B cell (primary cell): ENCODE results near the gene ZFYVE19.

Experiments used
- CTCF ChIP-seq: fragments of 200-600 bp; IDR thresholded peaks from one replicate; pipeline ENCODE4 v1.8.0; 2022; ENCODE audit warnings: antibody characterized with exemption, mild to moderate bottlenecking
- EZH2 ChIP-seq: IDR thresholded peaks from 2 replicates; pipeline ENCODE4 v1.6.1; 2012; ENCODE audit warnings: borderline replicate concordance, low read depth, mild to moderate bottlenecking, moderate library complexity, low read length; ENCODE audit not compliant: insufficient read depth, poor library complexity, severe bottlenecking

GRCh38 chr15:40859206-40859851 lies 52.4 kb downstream of the ZFYVE19 start:
- TF ChIP-seq CTCF (peak; percentile 84), EZH2 (no peak)
